ENCODE results near the gene GPR146. TPM values are rescaled to one million over a fixed set of nuclear protein-coding genes. Genes with fewer than 3 reads are reported as not detected.

Gene GPR146
- total RNA-seq, 2 donors from 2014 or later, result 0.66 to 0.75 TPM

DNA sequence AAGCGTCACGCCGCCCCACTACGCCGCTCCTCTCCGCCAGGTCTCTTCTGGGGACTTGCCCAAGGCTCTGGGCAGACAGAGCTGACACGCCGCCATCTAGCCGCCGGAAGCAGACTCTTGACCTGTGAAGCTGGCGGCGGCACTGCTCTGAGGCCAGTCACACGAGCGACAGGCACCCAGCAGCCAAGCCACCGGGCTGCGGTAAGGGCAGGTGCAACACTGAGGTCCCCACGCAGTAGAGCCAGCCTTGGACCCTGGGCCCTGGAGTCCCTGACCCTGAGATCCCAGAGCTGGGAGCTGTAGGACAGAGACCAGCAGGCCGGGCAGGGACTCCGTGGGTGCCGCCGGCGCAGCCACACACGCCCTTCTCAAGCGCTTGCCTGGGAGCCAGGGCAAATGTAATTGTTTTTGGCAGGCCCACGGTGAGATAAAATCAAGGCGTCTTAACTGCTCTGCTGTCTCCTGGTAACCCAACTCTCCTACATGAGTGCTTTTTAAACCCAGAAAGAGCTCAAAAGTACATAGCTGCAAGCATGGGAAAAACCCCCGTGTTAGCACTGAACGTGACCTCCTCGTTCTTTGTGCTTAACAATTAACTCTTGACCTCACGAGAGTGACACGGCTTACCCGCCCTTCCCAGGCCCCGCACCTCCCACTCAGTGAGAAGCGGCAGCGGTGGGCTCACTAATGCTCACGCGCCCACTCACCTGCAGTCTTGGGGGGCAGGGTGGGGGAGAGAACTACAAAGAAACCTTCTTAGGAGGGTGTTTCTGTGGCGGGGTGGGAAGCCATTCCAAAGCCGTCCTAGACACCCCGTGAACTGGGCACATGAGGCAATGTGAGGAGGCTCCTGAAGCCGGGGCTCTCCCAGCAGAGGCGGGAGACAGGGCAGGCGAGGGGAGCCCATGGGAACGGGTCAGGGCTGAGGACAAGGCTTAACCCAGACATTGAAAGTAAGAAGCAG lies 52.1 kb downstream of the GPR146 start:
- Mint-ChIP-seq H3K4me3 (no peak overlapping the region), H3K27me3 (ENCODE audit: insufficient read depth) (no peaks in the 10 kb centered on the region), H3K9me3 (peaks cover 2% of the 10 kb centered on the region)

DNA sequence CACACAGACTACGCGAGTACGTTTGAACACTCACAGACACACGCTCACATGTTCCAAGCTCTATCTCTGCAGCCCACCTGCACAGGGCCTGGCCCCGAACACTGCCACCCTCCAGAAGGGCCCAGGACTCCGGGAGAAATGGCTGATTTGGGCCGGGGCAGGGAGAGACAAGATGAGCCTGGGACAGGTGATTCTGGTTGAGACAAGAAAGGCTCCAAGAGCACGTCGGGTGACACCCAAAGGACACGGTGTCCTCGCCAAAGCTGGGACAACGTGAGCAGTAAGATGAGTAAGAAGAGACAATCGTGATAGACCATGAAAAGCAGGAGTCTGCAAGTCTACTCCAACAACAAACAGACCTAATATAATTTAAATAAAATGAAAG lies 52.8 kb downstream of the GPR146 start:
- H3K4me1 ChIP-seq (ENCODE audit: control insufficient read depth, insufficient read depth, low read length), result peaks cover 3% of the 10 kb centered on the region
- no peak for DNase-seq
- Mint-ChIP-seq H3K27ac (peak overlapping the region; percentile 48), H3K27me3 (ENCODE audit: insufficient read depth) (no peaks in the 10 kb centered on the region), H3K9me3 (peaks cover 2% of the 10 kb centered on the region), H3K4me1 (no peaks in the 10 kb centered on the region), H3K4me3 (no peak overlapping the region), H3K36me3 (ENCODE audit: low read depth) (peaks cover 14% of the 10 kb centered on the region)
- H3K27ac ChIP-seq (ENCODE audit: low read depth, low read length), result no peak overlapping the region
- TF ChIP-seq, protein P1, sequence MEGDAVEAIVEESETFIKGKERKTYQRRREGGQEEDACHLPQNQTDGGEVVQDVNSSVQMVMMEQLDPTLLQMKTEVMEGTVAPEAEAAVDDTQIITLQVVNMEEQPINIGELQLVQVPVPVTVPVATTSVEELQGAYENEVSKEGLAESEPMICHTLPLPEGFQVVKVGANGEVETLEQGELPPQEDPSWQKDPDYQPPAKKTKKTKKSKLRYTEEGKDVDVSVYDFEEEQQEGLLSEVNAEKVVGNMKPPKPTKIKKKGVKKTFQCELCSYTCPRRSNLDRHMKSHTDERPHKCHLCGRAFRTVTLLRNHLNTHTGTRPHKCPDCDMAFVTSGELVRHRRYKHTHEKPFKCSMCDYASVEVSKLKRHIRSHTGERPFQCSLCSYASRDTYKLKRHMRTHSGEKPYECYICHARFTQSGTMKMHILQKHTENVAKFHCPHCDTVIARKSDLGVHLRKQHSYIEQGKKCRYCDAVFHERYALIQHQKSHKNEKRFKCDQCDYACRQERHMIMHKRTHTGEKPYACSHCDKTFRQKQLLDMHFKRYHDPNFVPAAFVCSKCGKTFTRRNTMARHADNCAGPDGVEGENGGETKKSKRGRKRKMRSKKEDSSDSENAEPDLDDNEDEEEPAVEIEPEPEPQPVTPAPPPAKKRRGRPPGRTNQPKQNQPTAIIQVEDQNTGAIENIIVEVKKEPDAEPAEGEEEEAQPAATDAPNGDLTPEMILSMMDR (conservative IDR thresholded peaks at IDR 0.05), result no peak
- no peak overlapping the region for H3K9ac ChIP-seq (ENCODE audit: extremely low read depth, low read length, poor library complexity, severe bottlenecking)
- H3K36me3 ChIP-seq (ENCODE audit: control insufficient read depth, insufficient read depth, low read length), result peaks cover 10% of the 10 kb centered on the region
- no peaks in the 10 kb centered on the region for H3K9me3 ChIP-seq (ENCODE audit: control insufficient read depth, low read length)
- H3K4me3 ChIP-seq (ENCODE audit: low read length), result no peak overlapping the region
- no peaks in the 10 kb centered on the region for H3K27me3 ChIP-seq (ENCODE audit: control insufficient read depth, insufficient read depth, low read length, poor library complexity, severe bottlenecking)
- 92 to 97% methylated on average over 5 to 13 of the region's 13 CpGs for WGBS, 2 experiments (ENCODE audit: insufficient coverage in 1 of 2, insufficient read length in 1 of 2)

More for the DNA sequence above, 52.1 kb downstream of the GPR146 start:
- peaks cover 10% of the 10 kb centered on the region for H3K36me3 ChIP-seq (ENCODE audit: control insufficient read depth, insufficient read depth, low read length)
- H3K9me3 ChIP-seq (ENCODE audit: control insufficient read depth, low read length), result no peaks in the 10 kb centered on the region
- H3K4me1 ChIP-seq (ENCODE audit: control insufficient read depth, insufficient read depth, low read length), result peaks cover 3% of the 10 kb centered on the region
- H3K27ac Mint-ChIP-seq, result peak overlapping the region; percentile 58
- H3K4me1 Mint-ChIP-seq, result no peaks in the 10 kb centered on the region
- WGBS, 2 experiments (ENCODE audit: insufficient coverage in 1 of 2, insufficient read length in 1 of 2), result 89 to 92% methylated on average over 32 to 44 of the region's 44 CpGs
- DNase-seq, result no peak
- H3K4me3 ChIP-seq (ENCODE audit: low read length), result no peak overlapping the region
- TF ChIP-seq, protein P1 (conservative IDR thresholded peaks at IDR 0.05), result no peak
- peaks cover 17% of the 10 kb centered on the region for H3K36me3 Mint-ChIP-seq (ENCODE audit: low read depth)
- H3K9ac ChIP-seq (ENCODE audit: extremely low read depth, low read length, poor library complexity, severe bottlenecking), result no peak overlapping the region
- H3K27ac ChIP-seq (ENCODE audit: low read depth, low read length), result peak overlapping the region; percentile 44
- no peaks in the 10 kb centered on the region for H3K27me3 ChIP-seq (ENCODE audit: control insufficient read depth, insufficient read depth, low read length, poor library complexity, severe bottlenecking)

DNA sequence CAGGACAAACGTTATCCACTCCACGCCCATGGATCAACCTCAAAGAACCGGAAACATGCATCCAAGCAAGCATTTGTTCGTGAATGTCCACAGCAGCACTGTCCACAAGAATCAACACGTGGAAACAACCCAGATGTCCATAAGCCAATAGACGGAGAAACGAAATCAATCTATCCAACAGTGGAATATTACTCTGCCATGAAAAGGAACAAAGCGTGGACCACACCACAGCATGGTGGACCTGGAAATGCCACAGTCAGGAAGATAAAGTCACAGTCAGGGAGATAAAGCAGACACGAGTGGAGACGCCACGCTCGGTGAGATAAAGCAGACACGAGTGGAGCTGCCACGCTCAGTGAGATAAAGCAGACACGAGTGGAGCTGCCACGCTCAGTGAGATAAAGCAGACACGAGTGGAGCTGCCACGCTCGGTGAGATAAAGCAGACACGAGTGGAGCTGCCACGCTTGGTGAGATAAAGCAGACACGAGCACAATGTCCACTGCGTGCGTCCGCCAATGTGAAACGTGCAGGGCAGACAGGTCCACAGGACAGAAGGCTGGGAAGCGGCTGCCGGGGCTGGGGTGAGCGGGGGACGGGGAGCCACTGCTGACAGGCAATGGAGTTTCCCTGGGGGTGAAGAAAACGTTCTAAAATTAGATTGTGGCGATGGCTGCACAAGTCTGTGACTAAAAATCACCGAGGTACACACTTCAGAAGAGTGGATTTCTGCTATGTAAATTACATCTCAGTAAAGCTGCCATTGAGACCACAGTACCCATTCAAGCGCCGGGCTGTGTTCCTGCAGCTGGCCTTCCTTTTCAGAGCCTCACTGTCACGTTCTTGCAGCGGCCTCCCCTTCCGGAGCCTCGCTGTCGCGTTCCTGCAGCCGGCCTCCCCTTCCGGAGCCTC lies 54.2 kb downstream of the GPR146 start:
- Histone ChIP-seq H3K27me3 (ENCODE audit: control insufficient read depth, insufficient read depth, low read length, poor library complexity, severe bottlenecking) (no peaks in the 10 kb centered on the region), H3K27ac (ENCODE audit: low read depth, low read length) (no peak overlapping the region), H3K9ac (ENCODE audit: extremely low read depth, low read length, poor library complexity, severe bottlenecking) (no peak overlapping the region), H3K4me3 (ENCODE audit: low read length) (no peak overlapping the region), H3K4me1 (ENCODE audit: control insufficient read depth, insufficient read depth, low read length) (peaks cover 3% of the 10 kb centered on the region), H3K36me3 (ENCODE audit: control insufficient read depth, insufficient read depth, low read length) (peaks cover 10% of the 10 kb centered on the region), H3K9me3 (ENCODE audit: control insufficient read depth, low read length) (no peaks in the 10 kb centered on the region)
- Mint-ChIP-seq H3K36me3 (ENCODE audit: low read depth) (peaks cover 14% of the 10 kb centered on the region), H3K4me1 (no peaks in the 10 kb centered on the region), H3K4me3 (no peak overlapping the region), H3K27me3 (ENCODE audit: insufficient read depth) (no peaks in the 10 kb centered on the region), H3K9me3 (peaks cover 2% of the 10 kb centered on the region), H3K27ac (no peak overlapping the region)
- TF ChIP-seq, protein P1 (conservative IDR thresholded peaks at IDR 0.05), result no peak
- DNase-seq, result no peak
- 95 to 96% methylated on average over 33 to 43 of the region's 43 CpGs for WGBS, 2 experiments (ENCODE audit: insufficient coverage in 1 of 2, insufficient read length in 1 of 2)
